GM19455 (cell line): ENCODE data around the gene THSD4.

Source experiments
- ATAC-seq: cut with Tn5 transposase; IDR thresholded peaks from one replicate; pipeline ENCODE4 v1.9.1; 2021; ENCODE audit not compliant: unreplicated experiment

The THSD4 gene

DNA sequence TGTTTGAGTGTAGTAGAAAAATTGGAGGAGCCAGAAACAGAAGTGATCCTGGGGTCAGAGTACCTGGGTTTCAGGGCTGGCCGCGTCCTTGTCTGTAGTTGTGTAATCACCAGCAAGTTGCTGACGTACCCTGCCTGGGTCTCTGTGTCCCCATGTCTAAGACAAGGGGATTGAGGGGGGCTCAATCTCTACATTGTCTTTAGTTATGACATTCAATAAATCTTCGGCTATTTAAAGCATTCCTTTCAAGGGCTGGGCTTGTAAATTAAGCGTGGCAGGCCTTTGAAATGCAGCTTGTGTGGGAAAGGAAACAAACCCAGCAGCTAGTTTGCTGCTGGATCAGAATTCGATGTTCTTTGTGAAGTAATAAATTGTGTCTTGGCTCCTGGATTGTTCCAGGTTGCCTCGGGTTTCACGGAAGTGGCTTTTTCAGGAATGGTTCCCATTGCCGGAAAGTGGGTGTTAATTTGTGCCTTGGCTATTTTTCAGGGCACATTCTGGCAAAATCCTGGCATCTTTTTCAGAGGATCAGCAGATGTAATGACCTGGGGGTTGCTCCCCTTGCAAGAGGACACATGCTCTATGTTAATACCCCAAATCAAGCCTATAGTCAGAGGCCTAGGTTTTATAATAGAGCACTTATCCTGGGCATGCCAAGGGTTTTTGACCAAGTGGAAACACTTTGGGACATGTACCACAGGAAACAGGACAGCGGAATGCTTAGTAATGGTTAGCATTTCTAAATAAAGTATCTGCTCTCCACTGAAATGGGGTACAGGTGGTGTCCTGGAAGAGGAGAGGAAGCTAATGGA is 400.3 kb downstream of the THSD4 start:
- no peak for ATAC-seq

DNA sequence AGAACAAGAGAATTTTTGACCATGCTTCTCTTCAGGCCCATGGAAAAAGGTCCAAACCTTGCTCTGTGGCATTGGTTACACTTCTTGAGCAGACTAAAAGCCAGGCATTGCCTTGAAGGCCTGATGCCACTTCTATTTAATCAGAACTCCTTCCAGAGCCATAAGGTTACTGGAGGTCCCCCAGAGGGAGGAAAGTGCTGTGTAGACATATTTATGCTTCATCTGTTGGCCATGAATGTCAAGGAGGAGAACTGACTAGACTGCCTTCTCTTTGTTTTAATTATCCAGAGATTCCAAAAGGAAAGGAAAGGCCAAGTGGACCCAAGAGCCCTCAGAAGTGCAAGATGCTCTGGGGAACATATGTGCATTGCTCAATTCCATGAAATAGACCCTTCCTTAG is 402.5 kb downstream of the THSD4 start:
- no peak for ATAC-seq

DNA sequence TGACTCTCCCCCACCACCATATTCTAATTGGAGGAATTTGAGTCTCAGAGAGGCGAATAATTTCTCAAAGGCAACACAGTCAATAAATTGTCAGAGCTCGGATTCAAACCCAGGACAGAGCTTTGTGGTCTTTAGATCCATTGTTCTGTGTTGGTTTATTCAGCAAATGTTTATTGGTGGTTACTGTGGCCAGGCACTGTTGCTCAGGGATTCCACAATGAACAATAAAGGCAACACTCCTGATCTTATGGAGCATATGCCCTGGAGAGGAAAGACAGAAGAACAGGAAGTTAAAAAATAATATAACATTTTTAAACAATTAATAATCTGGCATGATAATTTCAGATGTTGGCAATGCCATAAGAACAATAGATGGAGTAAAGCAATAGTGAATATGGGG is 403.4 kb downstream of the THSD4 start:
- no peak for ATAC-seq

DNA sequence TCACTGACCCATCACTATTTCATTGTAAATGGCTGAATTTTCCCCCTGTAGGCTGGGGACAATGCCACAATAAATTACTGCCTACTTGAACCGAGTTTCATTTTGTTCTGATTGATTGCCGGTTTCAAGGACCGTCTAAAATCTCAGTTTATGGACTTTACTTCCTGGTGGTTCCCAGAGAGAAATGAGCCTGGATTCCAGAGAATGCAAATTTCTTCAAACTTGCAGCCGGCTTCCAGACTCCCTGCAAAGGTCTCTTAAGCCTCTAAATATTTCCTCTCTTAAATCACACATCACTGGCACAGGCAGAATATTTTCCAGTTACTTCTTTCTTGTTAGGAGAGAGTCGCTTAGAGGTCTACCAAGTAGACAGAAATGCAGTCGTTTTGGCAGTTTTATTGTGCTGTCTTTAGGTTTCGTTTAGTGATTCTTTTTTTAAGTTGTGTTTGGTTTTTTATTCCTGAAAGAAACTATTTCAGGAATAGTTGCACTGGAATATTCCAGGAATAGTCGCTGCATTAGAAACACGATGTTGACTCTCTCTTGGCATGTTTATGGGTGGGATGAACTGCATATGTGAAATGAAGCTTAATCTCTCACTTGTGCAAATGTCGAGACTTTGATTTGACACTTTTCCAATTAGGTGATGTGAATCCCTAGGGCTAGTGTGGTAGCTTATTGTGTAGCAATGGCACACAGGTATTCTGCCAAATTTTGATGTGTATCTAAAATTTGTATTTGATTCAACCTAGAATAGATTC is 411.0 kb downstream of the THSD4 start:
- ATAC-seq = no peak

DNA sequence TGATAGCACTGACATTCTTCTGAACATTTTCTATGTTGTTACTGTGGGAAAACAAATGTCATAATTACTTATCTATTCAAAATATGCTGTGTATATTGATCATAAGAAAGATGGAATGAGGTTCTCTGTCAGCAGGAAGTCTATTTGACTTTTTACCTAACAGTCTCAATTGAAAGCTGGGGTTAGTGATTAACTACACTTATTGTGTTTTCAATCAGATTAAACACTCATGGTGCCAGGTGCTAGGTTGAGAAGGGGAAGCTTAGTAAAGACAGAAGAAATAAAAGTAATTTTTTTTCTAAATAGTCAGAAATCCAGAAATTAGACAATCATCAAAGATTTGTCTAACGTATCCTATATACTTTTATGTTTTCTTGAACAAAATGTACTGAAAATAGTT is 414.1 kb downstream of the THSD4 start:
- no peak for ATAC-seq

DNA sequence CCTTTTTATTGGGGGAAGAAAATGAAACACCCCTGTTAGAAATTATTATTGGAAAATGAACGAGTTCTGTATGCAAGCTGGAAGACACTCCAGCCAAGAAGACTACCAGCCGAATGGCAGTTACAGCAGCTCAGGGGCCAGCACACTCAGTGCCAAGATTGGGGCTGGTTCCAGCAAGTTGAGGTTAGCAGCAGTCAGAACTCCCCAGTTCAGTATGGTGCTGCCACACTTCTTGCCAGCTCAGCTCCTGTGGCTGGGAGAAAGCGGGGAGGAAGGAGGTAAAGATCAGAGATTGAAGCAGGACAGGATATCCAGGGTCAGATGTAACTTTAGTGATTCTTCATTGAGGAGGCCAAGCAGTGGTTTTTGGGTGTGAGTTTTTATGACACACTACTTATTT is 414.8 kb downstream of the THSD4 start:
- no peak for ATAC-seq

DNA sequence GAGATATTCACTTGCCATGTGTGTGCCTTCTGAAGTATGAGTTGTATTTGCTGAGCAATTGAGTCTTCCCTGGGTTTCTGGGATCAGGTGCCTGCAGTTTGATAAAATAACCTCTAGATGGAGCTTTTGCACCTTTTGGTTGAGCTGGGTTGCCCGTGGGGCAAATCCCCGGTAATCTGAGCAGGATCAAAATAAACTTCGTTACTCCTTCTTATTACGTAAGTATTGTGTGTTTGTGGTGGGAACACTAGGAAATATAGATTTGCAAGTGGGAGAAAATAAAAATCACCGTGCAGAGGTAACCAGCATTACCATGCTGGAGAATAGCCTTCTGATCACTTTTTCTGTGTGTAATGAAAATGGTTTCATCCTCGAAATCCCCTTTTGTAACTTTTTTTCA is 417.7 kb downstream of the THSD4 start:
- no peak for ATAC-seq

DNA sequence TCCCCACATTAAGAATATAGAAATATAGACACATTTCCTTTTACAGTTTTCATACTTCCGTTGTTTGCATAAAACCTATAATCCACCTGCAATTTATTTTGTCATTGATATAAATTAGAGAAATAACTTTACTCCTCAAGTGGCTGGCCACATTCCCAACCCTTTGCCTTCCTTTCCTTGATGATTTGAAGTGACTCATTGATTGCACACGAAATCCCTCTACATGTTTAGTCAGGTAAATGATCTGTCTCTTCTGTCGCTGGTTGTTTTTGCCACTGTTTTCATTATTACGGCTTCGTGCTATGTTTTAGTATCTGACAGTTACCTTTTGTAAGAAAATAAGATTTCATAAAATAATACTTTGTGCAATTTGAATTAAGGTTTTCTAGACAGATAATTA is 422.9 kb downstream of the THSD4 start:
- no peak for ATAC-seq

DNA sequence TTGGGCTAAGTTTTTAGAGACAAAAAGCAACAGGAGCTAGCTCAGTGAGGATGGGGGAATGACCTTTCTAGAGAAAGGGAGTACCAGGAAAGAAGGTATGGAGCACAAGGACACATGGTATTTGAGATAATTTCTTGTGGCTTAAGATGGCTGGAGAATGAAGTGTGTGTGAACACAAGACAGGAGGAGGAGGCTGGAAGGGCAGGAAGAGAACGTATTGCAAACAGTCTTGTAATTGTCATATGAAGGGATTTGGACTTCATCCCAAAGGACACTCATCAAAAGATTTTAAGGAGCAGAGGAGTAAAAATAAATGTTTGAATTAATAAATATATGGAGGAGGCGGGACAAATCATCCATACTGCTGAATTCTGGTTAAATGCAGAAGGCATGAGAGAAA is 426.5 kb downstream of the THSD4 start:
- ATAC-seq = no peak

DNA sequence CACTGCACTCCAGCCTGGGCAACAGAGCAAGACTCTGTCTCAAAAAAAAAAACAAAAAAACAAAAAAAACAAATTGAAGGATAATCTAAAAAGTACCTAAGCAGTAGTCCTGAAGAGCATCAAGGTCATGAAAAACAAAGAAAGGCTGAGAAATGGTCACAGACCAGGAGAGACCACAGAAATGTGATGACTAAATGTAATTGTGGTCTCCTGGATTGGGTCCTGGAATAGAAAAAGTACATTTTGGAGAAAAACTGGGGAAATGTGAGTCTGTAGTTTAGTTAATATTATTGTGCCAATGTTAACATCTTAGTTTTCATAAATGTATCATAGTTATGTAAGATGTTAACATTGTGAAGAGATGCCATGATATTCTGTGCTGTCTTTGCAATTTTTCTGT is 427.6 kb downstream of the THSD4 start:
- ATAC-seq = no peak

DNA sequence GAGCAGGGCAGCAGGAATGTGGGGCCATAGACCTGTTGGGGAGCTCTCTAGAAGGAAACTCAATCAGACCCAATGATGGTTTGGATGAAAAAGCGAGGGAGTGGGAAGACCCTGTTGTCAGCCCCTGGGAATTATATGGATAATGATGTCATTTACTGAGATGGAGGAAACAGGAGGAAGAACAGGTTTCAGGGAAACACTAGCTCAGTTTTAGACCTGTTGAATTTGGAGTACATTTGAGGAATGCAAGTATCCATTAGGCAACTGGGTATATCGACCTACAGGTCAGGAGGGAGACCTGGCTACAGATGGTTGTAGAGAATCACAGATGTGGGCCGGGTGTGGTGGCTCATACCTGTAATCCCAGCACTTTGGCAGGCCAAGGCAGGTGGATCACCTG is 428.1 kb downstream of the THSD4 start:
- no peak for ATAC-seq

DNA sequence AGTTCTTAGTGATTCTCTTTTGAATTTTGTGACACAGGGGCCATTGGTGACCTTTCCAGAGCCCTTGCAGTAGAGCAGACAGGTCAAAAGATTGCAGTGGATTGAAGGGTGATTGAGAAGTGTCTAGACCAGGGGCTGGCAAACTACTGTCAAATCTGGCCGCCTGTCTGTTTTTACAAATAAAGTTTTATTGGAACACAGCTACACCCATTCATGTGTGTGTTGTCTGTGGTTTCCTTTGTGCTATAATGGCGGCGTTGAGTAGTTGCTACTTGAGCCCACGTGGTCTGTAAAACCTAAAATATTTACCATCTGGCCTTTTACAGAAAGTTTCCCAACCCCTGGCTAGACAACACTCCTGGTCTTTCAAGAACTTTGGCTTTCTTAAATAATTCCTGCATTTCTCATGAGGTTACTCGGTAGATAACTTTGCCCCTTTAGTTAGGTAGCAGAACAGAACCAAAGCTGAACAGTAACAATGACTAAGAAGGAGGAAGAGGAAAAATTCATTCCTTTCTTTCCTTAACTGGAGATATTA is 430.0 kb downstream of the THSD4 start:
- no peak for ATAC-seq

DNA sequence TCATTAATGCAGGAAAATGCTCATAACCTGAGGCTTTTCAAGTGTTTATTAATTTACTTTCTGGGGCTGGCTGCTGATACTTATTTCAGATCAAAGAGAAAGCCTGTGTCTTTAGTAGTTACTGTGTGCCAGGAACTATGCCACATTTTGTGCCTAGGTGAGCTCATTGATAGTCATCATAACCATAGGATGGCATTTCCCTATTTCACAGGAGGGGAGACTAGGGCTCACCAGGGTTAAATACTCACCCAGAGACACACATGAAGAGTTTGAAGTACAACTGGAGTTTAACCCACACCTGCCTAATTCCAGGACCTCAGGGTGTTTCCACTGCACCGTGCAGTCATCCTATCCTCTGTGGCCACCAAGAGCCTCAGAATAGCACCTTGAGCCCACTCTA is 430.7 kb downstream of the THSD4 start:
- no peak for ATAC-seq

DNA sequence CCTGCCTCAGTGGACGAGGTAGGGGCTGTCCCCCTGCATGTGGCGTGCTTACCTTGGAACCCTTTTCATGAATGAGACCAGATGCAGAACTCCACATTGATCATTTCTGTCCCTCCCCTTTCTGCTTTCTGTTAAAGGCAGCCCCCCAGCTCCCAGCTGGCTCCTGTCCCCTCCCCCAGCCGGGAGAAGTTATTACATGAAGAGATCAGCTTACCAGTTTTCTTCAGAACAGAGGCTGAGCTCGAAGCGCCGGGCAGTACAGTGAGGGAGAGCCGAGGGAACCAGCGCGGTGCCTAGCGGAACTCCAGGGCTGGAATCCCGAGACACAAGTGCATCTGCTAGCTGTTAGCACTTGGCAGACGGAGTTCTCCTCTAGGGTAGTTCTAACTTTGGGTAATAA is 431.7 kb downstream of the THSD4 start:
- ATAC-seq = no peak

DNA sequence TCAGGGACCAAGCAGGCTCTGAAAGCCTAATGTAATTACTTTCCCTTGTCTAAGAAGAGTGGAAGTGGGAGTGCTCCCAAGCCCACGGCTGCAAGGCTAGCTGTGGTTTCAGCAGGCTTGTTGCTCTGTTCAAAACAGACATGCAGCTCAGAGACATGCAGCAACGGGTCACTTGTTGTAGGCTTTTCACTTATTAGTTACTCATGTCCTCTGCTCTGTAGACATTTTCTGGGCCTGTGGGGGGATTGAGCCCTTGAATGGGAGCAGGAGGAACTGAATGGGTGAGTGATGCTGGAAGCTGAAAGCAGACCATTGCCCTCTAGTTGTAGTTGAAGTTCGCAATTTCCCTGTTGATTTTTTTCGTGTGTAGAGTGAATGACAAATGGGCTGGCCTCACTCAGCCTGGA is 433.1 kb downstream of the THSD4 start:
- ATAC-seq = no peak

DNA sequence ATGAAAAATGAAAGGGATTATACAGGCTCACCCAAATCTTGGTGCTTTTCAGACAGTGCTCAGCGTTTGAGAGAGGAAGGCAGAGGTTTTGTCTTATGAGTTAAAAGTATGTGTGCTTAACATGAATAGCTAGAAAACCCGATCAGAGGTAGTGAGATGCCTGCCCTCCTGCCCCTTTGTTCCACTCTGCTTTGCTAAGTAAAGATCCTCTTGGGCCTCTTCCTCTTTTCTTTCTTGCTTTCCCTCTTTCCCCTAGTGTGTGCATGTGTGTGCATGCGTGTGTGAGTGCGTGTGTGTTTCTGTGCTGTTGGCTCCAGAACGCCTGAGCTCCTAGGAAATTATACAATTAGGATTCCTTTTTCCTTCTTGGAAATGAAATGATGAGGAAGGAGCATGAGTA is 433.8 kb downstream of the THSD4 start:
- no peak for ATAC-seq

DNA sequence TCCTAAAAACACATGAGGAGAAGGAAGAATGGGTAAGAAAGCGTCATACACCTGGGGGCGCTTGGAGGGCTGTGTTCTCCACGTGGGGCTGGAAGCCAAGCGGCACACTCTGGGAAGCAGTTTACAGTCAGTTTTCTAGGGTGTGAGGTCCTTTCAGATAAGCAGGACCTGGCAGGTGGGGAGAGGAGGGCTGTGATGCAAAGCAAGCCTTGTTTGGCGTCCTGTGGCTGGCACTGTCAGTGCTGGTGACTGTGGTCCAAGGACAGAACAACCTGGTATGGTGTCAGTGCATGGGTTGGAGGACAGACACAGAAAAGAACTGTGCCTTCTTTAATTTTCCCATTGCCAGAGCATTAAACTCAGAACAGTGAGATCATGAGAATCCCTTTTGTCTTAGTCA is 434.4 kb downstream of the THSD4 start:
- no peak for ATAC-seq

DNA sequence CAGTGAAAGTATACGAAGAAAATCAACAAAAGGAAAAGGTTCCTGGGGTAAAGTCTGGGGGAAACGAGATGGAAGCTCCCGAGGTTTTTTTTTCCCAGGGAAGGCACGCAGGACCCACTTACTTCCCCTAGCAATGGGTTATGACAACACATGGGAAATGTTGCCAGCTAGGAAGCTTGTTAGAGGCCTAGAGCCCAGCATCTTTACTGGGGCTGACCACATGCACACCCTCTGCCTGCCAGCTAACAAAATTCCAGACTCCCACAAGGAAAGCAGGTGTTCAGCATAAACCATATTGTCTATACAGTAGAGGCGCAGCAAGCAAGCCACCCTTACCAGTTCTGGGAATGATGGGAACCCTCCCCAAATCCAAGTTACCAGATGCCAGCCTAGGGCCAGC is 436.3 kb downstream of the THSD4 start:
- ATAC-seq = no peak

DNA sequence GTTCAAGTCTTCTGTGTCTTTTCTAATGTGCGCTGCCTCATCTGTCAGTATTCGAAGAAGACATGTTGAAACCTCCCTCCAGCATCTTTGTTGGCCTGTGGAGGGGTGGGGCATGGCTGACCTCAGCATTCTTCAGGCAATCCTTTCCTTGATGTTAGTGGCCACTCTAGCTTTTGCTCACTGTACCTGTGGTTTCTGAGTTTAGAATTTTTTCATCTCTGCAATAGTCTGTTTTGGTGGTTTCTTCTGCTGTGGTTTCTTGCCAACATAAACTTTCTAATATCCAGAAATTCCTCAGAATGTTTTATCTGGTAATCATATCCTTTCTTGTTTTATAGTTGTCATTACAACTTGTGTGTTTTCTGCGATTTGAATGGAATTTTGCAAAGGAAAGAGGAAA is 443.8 kb downstream of the THSD4 start:
- no peak for ATAC-seq

DNA sequence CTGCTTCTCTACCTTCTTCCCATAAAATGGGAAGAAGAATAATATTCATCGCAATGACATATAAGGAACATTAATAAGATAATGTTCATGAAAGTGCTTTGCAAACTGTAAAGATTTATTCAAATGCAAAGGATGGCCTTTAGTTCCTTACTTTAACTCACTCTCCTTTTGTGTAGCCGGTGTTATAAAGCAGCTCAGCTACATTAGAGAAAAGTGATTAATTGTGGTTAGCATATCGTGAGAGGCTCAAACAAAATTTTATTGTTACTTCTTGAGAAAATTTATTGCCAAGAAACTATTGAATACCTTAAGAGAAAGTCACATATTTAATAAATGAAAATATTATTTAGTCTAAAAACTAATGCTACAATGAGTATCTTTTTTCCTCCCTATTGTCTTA is 444.3 kb downstream of the THSD4 start:
- ATAC-seq = no peak

DNA sequence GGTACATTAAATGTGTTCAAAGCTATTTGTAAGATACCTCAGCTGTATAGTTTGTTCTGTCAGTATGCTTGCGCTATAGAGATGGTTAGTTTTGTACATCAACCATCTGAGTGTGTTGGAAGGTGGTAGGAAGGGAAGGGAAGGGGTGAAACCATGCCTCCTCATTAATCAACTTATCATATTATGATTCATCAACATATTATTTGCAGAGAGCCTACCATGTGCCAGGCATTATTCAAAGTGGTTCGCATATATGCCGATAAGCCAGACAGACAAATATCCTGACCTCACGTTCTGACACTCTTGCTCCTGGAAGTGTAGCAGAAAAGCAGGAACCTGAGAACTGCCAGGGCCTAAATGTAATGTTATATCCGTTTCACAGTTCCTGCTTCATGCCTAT is 447.0 kb downstream of the THSD4 start:
- no peak for ATAC-seq

DNA sequence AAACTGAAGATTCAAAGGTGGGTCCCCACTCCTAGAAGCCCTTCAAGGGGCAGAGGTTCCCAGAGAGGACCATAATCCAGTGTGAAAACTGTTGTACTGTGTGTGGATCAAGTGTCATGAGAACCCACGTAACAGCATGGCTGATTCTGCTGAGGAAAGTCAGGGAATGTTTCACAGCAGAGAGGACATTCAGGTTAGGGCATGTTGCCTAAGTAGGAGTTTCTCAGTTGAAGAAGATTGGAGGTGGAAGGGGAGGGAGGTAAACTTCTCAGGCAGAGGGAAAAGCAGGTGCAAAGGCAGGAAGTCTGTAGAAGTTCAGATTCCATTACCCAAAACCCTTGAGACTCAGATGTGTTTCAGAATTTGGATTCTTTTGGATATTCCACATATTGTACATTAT is 448.9 kb downstream of the THSD4 start:
- ATAC-seq = no peak
